AG08395 (cell line): ENCODE data around the gene LARP4B.

Experiments
- DNase-seq: peaks from one replicate; pipeline ENCODE4 v3.0.0; 2012; ENCODE audit warnings: mixed read lengths, low spot score

The LARP4B gene

DNA sequence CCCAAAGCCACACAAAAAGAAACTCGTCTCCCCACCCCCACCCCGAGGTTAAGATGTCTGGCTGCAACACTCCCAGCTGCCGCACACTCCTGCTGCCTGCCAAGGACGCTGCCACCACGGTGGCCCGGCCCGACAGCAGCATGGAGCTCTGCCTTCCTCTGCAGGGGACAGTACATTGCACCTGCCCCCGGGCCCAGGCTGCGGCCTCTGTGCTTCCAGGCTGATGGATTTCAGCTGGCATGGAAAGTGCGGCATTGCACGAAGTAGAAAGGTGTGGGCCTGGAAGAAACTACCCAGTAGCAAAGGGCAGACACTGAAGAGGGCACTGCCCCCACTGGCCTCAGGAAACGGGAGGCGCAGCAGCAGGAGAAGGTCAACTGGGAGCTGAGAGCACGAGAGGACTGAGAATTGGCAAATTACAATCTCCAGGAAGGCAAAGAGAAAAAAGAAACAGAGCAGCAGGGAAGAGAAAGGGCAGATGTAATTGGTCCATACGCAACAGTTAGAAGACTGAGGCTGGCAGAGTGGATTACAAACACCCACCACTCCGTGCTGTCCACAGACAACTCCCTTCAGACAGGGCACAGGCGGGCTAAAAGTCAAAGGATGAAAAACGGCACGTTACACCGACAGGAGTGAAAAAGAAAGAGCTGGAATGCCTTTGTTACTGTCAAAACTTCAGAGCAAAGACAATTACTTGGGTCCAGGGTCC lies 124.9 kb downstream of the LARP4B start:
- no peak for DNase-seq

DNA sequence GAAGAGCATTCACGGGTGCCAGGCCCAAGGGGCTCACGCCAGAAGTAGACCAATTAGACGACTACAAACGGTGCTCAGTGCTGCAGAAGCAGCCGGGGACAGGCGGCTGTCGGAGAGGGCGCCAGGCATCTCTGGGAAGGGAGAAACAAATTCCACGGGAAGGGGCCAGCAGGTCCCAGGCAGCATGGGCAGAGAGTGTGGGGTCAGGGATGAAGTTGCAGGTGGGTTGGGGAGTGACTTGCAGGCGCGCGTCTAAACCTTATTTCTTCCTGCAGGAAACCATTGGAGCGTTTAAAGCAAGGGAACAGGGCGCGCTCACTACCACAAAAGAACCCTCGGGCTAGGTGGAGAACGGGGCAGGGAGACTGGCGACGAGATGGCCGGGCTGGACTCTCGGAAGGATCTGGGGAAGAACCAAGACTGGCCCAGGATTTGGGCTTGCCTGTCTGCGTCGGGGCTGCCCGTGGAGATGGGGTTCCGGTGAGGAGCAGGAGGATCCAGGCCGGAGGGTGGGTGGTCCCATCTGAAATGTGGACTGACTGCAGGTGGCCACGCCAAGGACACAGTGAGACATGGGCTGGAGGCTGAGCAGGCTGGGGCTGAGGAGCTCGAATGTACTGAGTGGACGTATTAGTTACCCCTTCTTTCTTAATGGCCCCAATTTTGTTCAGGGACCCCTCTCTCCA lies 125.7 kb downstream of the LARP4B start:
- no peak for DNase-seq

DNA sequence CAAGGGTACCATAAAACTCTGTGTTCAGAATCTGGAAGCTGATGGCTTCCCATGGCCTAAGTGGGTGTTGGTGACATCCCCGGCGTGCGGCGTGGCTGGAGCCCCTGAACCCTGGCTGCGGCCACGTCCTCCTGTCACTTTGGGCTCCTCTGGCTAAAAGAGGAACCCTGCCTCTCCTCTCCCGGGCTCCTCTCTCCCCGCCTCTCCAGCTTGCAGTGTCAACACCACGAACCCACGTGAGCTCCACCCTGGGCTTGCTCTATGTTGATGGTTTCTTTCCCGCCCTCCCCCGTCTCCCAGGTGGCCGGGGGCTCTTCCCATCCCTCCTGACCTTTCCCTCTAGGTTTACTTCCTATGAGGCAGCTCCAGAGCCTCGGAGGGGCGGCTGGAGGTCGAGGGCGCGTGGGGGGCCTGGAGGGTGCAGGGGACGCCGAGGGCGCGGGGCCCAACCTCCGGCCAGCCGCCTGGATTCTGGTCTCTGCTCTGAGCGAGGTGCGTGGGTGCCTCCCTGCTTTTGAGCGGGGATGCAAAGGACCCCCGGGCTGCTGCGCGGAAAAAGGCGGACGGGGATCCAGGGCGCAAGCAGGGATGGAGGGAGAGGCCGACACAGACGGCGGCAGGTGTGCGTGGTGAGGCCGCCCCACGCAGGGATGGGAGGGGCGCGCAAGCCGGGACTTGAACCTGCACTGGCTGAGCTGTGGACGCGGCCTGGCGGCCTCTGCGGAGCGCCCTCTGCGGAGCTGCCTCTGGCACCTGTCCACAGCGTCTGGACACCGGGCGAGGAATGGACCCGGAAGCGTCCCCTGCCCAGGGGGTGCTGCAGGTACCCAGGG lies 126.5 kb downstream of the LARP4B start:
- no peak for DNase-seq

DNA sequence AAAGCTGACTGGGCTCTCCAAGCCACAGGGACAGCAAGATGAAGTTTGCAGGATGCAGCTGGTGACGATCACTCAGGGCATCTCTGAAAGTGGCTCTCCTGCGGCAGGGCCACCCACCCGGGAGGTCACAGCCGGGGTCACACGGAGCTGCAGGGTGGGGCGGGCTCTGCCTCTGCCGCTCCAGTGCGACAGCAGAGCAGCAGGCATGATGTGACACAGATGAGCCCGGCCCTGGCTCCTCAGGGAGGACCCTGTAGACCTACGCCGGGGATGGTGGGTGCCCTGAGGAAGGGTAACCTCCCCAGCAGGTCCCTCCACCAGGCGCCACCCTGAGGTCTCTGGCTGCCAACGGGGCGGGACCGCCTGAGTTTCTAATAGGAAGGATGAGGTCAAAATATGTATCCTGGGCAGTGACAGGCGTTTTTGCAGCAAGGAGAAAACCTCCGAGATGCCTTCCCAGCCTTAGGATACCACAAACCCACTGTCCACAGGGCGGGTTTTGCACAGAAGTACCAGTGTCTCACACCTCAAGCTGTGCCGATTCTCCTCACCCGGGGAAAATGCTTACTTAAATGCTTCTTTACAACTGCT lies 127.2 kb downstream of the LARP4B start:
- no peak for DNase-seq

DNA sequence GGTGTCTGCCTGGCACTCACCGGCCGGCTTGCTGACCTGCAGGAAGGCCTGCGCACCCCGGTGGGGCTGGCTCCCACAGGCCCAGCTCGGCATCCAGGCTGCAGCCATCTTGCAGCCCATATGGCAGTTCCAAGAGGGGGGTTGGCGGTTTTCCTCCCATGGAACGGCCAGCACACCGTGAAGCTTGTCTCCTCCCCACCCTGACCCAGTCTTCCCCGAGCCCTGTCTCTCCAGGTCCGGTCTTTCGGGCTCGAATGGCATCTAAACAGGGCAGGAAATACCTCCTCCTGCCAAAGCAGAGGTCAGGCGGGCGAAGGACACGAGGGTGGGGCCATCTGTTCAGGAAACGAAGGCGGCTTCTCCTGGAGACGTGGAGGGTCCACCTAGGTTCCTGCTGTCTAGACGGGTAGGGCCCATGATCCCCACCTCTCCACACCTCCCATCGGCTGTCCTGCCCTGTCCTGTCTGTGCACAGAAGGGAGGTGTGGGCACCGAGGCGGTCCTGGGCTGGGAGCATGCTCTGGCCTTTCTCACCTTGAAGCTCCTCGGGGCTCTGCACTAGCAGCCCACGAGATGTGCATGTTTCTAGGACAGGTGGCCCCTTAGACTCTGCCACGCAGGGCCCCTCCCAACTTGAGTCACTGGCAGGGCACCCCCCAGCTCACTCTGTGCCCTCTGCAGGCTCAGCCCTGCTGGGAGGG lies 128.3 kb downstream of the LARP4B start:
- DNase-seq: no peak

DNA sequence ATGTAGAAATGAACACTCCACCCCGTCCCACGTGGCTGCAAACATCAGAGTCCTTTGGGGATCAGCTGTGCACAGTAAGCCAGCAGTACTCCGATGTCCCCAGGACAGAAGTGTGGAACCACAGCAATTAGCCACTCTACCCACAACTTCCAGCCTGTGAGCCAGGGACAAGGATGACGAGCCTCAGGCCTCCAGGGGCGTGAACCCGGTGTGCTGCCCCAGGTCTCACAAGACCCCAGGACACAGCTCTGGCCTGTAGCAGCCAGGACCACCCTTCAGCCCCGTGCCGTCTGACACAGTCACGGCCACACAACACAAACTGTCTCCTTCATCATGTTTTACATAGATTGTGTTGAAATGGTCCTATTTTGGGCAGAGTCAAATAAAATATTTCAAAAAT lies 129.0 kb downstream of the LARP4B start:
- DNase-seq: no peak

DNA sequence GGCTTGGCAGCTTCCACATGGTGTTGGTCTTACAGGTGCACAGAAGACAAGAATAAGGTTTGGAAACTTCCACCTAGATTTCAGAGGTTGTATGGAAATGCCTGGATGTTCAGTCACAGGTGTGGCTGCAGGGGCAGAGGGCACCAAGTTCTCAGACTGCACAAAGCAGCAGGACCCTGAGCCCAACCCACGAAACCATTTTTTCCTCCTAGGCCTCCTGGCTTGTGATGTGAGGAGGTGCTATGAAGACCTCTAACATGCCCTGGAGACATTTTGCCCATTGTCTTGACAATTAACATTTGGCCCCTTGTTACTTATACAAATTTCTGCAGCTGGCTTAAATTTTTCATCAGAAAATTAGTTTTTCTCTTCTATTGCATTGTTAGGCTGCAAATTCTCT lies 134.3 kb downstream of the LARP4B start:
- DNase-seq: no peak

DNA sequence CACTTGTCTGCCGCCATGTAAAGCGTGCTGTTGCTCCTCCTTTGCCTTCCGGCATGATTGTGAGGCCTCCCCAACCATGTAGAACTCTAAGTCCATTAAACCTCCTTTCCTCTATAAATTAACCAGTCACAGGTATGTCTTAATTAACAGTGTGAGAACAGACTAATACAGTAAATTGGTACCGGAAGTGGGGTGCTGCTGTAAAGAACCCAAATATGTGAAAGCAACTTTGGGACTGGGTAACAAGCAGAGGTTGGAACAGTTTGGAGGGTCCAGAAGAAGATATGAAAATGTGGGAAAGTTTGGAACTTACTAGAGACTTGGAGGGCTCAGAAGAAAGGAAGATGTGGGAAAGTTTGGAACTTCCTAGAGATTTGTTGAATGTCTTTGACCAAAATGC lies 135.3 kb downstream of the LARP4B start:
- no peak for DNase-seq

DNA sequence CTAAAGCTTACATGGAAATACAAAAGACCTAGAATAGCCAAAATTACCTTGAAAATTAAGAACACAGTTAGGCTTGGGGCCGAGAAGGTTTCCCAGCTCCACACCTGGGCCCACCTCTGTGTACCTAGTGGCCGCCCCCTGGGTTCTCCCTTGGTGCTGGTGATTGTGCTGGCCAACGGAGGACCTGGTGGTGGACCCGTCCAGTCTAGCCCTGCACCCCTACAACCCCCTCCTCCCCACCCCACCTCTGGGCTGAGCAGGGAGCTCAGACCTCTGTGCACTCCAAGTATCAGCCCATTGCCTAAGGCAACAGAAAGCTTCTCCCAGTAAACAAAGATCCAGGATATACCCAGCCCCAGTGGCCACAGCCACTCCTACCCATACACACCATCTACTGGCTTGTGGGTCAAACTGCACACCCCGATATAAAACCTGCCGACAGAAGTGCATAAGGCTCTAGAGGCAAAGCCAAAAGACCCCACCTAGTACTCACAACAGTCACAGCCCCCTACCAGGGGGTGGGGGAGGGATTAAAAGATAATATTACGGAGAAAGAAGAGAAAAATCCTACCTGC lies 137.0 kb downstream of the LARP4B start:
- DNase-seq: peak; percentile 37

DNA sequence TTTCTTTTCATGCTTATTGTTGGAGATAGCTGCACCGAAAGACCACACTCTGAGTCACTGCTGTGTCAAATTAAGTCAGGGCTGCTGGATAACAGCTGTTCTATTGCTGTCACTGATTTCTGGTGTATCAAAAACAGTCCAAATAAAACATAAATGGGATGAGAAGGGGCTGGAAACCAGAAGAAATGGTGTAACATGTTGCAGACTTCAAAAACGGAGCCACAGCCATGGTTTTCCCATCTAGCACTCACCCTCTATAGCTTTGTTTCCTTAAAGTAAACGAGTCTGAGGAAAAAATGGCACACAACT lies 138.8 kb downstream of the LARP4B start:
- peak; percentile 50 for DNase-seq

DNA sequence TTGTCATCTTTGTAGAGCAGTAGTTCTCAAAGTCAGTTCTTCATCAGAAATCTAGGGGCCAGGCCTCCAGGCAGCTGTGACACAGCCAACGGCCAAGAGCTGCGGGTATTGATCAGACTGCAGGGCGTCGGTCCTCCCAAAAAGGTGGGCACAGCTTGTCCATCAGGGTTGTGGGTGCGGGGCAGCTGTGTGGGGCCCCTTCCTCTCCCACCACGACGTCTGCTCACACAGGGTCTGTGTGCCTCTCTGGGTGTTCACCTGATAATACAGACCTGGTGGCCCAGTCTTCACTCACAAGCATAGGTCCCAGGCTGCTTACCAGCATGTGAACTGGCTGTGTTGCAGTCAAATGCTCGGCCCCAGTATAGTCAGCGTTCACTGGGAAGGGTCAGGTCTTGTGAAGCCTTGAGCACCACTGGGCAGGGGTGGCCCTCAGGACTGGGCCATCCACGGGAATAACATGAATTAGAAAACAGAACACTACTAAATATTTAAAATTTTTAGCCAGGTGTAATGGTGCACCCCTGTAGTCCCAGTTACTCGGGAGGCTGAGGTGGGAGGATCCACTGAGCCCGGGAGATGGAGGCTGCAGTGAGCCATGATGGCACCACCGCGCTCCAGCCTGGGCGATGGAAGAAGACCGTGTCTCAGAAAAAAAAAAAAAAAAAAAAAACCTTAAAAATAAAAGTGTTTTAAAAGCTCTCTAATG lies 139.3 kb downstream of the LARP4B start:
- no peak for DNase-seq

DNA sequence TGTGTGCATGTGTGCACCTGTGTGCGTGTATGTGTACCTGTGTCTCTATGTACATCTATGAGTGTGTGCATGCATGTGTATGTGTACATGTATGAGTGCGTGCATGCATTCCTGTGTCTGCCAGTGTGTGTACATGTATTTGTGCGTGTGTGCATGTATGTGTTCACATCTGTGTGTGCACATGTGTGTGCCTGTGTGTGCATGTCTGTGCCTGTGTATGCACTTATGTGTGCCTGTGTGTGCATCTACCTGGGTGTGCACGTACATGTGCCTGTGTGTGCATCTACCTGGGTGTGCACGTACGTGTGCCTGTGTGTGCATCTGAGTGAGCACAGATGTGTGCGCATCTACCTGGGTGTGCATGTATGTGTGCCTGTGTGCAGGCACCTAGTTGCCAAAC lies 139.9 kb downstream of the LARP4B start:
- no peak for DNase-seq

DNA sequence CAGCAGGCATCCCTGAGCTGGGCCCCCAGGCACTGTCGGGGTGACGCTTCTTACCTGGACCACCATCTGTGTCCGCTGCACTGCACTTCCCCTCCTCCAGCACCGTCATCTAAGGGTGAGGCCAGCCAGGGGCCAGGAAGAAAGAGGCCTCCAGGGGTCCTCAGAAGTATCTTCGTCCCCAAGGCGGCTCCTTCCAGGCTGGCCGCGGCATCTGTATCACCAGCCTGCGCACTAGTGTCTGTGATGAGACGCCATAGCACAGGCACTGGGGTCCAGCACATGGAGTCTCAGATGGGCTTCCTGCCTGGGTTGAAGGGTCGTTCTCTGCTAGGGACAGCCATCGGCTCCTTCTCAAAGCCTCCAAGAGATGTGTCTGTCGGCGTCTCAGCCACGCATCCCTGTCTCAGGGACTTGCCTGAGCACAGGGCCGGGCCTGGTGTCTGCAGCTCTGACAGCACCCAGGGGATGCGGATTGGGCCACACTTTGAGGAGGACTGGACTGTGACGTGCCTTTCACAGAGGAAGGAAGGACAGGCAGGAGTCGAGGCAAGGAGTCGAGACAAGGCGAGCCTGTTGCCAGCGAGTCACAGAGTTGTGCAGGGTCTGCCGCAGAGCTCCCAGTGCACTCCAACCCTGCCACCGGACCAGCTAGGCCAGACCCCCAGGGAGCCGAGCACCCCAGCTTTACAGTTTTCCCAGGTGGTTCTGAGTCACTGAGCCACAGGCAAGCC lies 140.5 kb downstream of the LARP4B start:
- DNase-seq: no peak

DNA sequence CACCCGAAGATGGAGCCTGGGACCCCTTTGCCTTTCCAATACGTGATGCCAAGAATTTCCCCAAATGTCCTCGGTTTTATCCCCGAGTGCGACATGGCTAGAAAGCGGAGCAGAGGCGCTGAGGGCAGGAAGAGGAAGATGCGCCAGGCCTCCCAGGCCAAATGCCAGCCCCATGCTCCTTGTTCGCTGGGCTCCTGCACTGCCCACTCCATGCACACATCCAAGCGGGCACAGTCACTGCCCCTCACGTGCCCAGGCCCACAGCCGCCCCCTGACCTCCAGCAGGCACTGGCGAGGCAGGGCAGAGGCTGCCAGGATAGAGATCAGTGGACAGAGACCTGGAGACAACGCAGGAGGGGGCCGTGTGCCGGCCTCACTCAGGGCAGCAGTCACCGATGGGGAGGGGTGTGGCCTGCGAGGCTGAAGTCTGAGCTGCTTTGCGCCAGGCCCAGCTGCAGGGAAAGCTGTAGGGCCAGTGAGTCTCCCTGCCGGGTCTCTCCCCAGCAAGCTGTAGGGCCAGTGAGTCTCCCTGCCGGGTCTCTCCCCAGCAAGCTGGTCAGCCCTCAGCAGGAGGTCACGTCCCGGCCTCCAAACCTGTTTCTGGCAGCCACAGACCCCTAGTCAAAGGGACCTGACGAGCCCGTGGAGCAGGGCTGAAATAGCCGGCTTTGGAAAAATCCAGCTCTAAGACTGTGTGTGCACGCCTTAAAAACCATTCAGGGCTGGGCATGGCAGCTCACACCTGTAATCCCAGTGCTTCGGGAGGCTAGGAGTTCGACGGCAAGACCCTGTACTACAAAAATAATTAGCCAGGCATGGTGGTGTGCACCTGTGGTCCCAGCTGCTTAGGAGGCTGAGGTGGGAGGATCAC lies 141.4 kb downstream of the LARP4B start:
- no peak for DNase-seq

DNA sequence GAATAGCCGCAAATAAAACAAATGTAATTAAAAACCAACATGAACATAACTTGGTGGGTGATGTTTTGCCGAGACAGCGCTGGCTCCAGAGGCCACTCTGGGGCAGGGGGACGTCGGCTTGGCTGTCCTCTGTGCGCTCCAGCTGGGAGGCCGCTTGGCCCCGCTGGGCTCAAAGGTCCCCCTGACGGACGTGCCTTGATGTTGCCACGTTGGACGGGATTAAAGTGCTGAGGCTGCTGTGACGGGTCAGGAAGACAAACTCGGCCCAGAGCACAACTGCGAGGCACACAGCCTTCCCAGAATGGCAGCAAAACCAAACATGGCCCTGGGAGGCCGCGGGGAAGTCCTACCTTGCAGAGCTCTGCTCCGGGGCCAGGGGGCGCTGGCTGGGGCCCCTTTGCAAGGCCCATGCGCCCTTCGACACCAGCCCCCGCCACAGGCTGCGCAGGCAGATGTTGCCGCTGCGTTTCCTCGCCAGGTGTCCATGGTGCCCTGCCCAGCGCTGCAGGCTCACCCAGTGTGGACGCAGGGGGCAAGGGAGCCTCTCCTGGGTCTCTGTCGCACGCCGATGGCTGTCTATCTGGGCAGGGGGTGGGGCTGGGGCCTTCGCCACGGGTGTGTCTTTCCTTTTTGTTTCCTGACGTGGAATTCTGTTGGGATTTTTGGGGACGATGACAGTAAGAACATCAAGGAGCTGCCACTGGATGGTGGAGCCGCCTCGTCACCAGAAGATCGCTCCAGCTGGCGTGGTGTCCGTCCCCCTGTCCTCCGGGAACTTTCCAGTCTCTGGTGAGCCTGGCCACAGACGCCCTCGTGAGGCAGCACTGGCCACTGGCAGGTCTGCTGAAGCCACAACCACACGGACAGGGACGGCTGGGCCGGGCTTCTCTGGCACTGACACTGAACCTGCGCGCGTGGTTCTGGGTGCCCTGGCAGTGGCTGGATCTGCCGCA lies 142.4 kb downstream of the LARP4B start:
- DNase-seq: peak; percentile 92

DNA sequence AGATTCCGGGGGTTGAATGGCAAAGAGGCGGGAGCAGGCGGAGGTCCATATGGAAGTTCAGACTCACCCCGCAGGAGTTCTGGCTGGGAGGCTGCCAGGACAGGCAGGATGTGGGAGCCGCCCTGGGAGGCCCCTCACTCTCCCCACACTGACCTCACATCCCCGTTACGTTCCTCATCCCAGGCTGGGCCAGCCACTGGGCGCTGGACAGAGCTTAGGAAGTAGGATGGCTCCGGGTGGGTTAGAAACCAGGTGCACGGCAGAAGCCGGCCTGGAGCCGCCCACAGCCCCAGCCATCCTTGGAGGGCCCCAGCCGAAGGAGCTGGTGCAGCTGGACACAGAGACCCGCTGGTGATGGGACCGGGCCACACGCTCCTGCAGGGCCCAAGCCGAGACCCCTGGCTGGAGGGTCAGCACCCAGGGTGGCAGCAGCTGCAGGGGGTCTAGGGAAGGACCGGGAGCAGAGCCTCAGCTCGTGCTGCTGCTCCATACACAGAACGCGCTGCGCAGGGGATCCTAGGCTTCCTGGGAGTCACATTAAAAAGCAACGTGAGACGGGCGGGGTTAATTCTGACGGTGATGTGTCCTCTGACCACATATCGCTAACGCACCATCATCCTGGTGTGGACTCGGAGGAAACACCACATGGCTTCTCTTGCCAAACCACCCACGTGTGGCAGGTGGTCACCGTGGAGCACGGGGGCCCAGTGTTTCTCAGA lies 143.4 kb downstream of the LARP4B start:
- no peak for DNase-seq

DNA sequence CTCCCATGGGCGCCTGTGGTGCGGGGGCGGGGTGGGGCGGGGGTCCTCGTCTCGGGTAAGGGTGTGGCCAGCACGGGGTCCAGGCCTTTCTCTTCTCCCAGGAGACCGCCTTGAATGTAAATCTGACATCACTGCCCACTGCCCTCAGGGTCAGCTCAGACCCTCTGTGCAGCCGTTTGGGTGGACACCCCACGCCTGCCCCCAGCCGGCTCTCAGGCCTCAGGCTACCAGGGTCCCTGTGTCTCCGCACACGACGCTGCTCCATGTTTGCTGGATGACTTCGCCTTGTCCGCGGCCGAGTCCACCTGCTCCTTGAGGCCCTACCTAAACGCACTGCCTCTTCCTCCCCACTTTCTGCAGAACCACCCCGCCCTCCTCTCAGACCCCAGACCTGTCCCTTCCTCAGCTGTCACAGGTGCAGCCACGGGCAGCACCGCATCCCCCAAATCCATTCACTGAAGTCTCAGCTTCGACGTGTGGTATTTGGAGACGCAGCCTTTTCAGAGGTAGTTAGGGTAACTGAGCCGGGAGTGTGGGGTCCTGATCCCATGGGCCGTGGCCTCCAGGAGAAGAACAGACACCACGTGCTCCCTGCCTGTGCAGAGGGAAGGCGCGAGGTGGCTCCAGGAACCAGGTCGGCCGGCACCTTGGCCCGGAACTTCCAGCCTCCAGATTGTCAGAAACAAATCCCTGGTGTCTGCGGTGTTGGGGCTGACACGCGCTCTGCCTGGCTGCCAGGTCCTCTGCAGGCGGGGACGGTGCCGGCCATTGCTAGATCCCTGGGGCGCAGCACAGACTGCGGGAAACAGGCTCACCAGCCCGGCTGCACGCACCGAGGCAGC lies 144.7 kb downstream of the LARP4B start:
- DNase-seq: no peak
